Cardiac ventricle fibroblast (primary cell): ENCODE measurements around the gene PUM2. TPM values are rescaled to one million over a fixed set of nuclear protein-coding genes. Genes with fewer than 3 reads are reported as not detected.

Experiments
- total RNA-seq: library from RNA; depleted of rRNA; stranded (reverse); fragments of >200 nt; gene quantifications from 2 replicates; pipeline ENCODE4 v1.2.3, GENCODE V29; 2015

Gene PUM2
- 26.7 and 27.9 TPM in 2 replicates for total RNA-seq

DNA sequence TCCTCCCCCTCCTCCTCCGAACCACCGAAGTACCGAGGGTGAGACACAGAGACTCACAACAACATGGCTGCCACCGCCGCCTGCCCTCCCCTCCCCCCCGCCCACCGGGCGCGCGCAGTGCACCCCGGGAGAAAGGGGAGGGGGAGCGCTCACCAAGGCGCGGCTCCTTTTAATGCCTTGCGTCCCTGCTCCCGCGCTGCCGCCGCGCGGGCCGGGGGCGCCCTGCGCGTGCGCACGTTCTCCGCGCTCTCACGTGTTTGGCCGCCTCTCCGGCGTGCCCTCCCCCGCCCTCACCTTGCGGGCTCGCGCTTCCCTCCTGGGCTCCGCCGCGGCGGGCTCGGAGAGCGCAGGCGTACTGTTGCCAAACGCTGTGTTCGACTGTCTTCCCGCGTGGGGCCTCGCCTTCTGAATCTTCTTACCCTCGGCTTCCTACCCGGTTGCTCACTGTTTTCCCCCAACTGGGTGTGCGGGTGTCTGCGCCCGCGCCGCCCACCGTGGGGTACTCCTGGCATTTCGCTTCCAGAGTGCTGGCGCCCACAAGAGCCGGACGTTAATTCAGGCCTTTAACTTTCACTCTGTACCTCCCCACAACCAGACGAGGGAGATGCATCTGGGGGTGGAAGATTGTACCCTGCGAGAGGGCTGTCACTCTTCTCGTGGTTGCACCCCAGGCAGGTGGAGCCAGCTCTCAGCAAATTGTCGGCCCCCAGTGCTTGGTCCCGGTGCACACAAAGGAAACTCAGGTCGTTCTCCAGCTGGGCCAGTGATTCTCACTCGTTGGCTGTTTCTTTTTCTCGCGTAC, at the start of gene PUM2:
Gene PUM2, minus strand, starts transcription at position 92 of the 802 bp plus-strand sequence. CDS start 23,484 bp downstream, outside the sequence.

DNA sequence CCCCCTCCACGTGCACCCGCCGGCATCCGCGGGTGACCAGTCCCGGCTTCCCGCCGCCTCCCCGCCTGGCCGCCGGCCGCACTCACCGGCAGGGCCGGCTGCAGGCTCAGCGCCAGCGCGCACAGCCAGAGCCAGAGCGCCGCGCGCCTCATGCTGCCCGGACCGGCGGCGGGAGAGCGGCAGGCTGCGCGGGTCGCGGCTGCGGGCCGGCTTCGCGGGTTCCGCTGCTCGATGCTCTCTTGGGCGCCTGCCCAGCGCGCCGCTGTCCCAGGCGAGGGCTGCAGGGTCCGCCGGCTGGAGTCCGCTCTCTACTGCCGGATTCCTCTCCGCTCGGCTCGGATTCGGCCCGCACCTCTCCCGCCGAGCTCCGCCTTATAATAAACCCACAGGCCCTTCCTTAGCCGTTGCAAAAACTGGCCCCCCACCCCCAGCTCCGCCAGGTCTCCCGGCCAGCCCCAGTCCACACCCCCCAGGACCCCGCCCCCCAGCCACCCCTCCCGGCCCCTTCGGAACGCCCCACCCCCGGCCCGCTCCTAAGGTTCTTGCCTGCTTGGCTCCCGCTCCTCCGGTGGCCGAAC, 125.8 kb downstream of the PUM2 start, which contains the start of gene SDC1:
Gene SDC1, minus strand, starts transcription at position 415 of the 578 bp plus-strand sequence. Its CDS starts 263 bp downstream, at position 152.

Other genes with a start within 250 kb of the PUM2 start
- 1.6 and 2.4 TPM in 2 replicates for gene SDC1, start 125.7 kb downstream of the PUM2 start, total RNA-seq
- gene RHOB, start 96.2 kb upstream of the PUM2 start, total RNA-seq: 180 and 189 TPM in 2 replicates